HEK293 (cell line): ENCODE results near the gene BTRC.

ENCODE experiments used
- FEZF1 ChIP-seq: fragments of 450-650 bp; formaldehyde crosslinking; IDR thresholded peaks from 2 replicates; pipeline ENCODE4 v1.5.1; 2016; ENCODE audit warnings: missing biosample characterization, missing genetic modification characterization
- GLI2 ChIP-seq: fragments of 450-650 bp; formaldehyde crosslinking; IDR thresholded peaks from 2 replicates; pipeline ENCODE4; 2017; ENCODE audit warnings: missing biosample characterization, missing genetic modification characterization, low read depth, borderline replicate concordance
- GLIS1 ChIP-seq: fragments of 450-650 bp; formaldehyde crosslinking; IDR thresholded peaks from 2 replicates; pipeline ENCODE4 v1.5.1; 2016; ENCODE audit warnings: missing biosample characterization, missing genetic modification characterization
- HOXA7 ChIP-seq: sonication (generic); formaldehyde crosslinking; IDR thresholded peaks from 2 replicates; pipeline ENCODE4 v1.8.1; 2022; ENCODE audit warnings: missing genetic modification reagents, borderline replicate concordance
- KLF1 ChIP-seq: fragments of 450-650 bp; formaldehyde crosslinking; IDR thresholded peaks from 2 replicates; pipeline ENCODE4 v1.5.1; 2016; ENCODE audit warnings: missing biosample characterization, missing genetic modification characterization
- SETDB1 ChIP-seq: IDR thresholded peaks from one replicate; pipeline ENCODE4 v1.6.1; 2017; ENCODE audit warnings: mild to moderate bottlenecking, low read length, moderate library complexity, mixed read lengths; ENCODE audit not compliant: insufficient read length
- ZBTB7A ChIP-seq: fragments of 450-650 bp; formaldehyde crosslinking; IDR thresholded peaks from 2 replicates; pipeline ENCODE4 v1.5.1; 2016; ENCODE audit warnings: low read depth, missing biosample characterization, missing genetic modification characterization
- ZFP69B ChIP-seq: fragments of 450-650 bp; formaldehyde crosslinking; IDR thresholded peaks from 2 replicates; pipeline ENCODE4 v1.5.1; 2016; ENCODE audit warnings: missing biosample characterization, missing genetic modification characterization
- ZNF114 ChIP-seq: fragments of 450-650 bp; formaldehyde crosslinking; IDR thresholded peaks from 2 replicates; pipeline ENCODE4 v1.5.0; 2017; ENCODE audit warnings: missing biosample characterization, missing genetic modification characterization
- ZNF133 ChIP-seq: fragments of 450-650 bp; formaldehyde crosslinking; IDR thresholded peaks from 2 replicates; pipeline ENCODE4 v1.5.1; 2016; ENCODE audit warnings: missing biosample characterization, missing genetic modification characterization
- ZNF157 ChIP-seq: fragments of 450-650 bp; formaldehyde crosslinking; IDR thresholded peaks from 2 replicates; pipeline ENCODE4 v1.5.1; 2016; ENCODE audit warnings: missing biosample characterization, missing genetic modification characterization
- ZNF169 ChIP-seq: fragments of 450-650 bp; formaldehyde crosslinking; IDR thresholded peaks from 2 replicates; pipeline ENCODE4 v1.5.1; 2016; ENCODE audit warnings: missing biosample characterization, missing genetic modification characterization
- ZNF184 ChIP-seq: fragments of 450-650 bp; IDR thresholded peaks from 2 replicates; pipeline ENCODE4 v1.5.1; 2018; ENCODE audit warnings: missing biosample characterization, mild to moderate bottlenecking, missing genetic modification characterization
- ZNF239 ChIP-seq: fragments of 450-650 bp; formaldehyde crosslinking; IDR thresholded peaks from 2 replicates; pipeline ENCODE4 v1.5.1; 2016; ENCODE audit warnings: missing biosample characterization, missing genetic modification characterization
- ZNF350 ChIP-seq: fragments of 450-650 bp; formaldehyde crosslinking; IDR thresholded peaks from 2 replicates; pipeline ENCODE4 v1.5.0; 2017; ENCODE audit warnings: missing biosample characterization, mild to moderate bottlenecking, missing genetic modification characterization
- ZNF560 ChIP-seq: fragments of 450-650 bp; formaldehyde crosslinking; IDR thresholded peaks from 2 replicates; pipeline ENCODE4 v1.5.1; 2017; ENCODE audit warnings: missing biosample characterization, missing genetic modification characterization, borderline replicate concordance
- ZNF629 ChIP-seq: fragments of 450-650 bp; formaldehyde crosslinking; IDR thresholded peaks from 2 replicates; pipeline ENCODE4 v1.5.1; 2017; ENCODE audit warnings: missing biosample characterization, missing genetic modification characterization
- ZNF658 ChIP-seq: fragments of 450-650 bp; formaldehyde crosslinking; IDR thresholded peaks from 2 replicates; pipeline ENCODE4; 2016; ENCODE audit warnings: missing biosample characterization, missing genetic modification characterization
- ZNF768 ChIP-seq: fragments of 450-650 bp; formaldehyde crosslinking; IDR thresholded peaks from 2 replicates; pipeline ENCODE4 v1.5.1; 2018; ENCODE audit warnings: missing biosample characterization, mild to moderate bottlenecking, missing genetic modification characterization
- ZNF837 ChIP-seq: fragments of 450-650 bp; formaldehyde crosslinking; IDR thresholded peaks from 2 replicates; pipeline ENCODE4 v1.5.1; 2016; ENCODE audit warnings: missing biosample characterization, missing genetic modification characterization
- TF ChIP-seq, protein P1 (sequence below): sonication (generic); formaldehyde crosslinking; IDR thresholded peaks from 2 replicates; pipeline ENCODE4 v1.8.1; 2022; ENCODE audit warnings: mild to moderate bottlenecking, moderate library complexity, missing genetic modification reagents
- TF ChIP-seq, protein P2 (sequence below): fragments of 450-650 bp; formaldehyde crosslinking; IDR thresholded peaks from 2 replicates; pipeline ENCODE4 v1.5.1; 2016; ENCODE audit warnings: missing biosample characterization, missing genetic modification characterization
- TF ChIP-seq, protein P3 (sequence below): fragments of 450-650 bp; formaldehyde crosslinking; IDR thresholded peaks from 2 replicates; pipeline ENCODE4 v1.5.1; 2016; ENCODE audit warnings: missing biosample characterization, missing genetic modification characterization, low read depth
- TF ChIP-seq, protein P4 (sequence below): fragments of 450-650 bp; formaldehyde crosslinking; IDR thresholded peaks from 2 replicates; pipeline ENCODE4 v1.5.1; 2016; ENCODE audit warnings: missing biosample characterization, missing genetic modification characterization
- TF ChIP-seq, protein P5 (sequence below): fragments of 450-650 bp; formaldehyde crosslinking; IDR thresholded peaks from 2 replicates; pipeline ENCODE4 v1.5.1; 2016; ENCODE audit warnings: missing biosample characterization, missing genetic modification characterization
- TF ChIP-seq, protein P6 (sequence below): fragments of 450-650 bp; formaldehyde crosslinking; IDR thresholded peaks from 2 replicates; pipeline ENCODE4 v1.5.1; 2017; ENCODE audit warnings: missing biosample characterization, mild to moderate bottlenecking, missing genetic modification characterization, moderate library complexity
- TF ChIP-seq, protein P7 (sequence below): fragments of 450-650 bp; formaldehyde crosslinking; IDR thresholded peaks from 2 replicates; pipeline ENCODE4 v1.5.1; 2016; ENCODE audit warnings: missing biosample characterization, missing genetic modification characterization

BTRC gene

DNA sequence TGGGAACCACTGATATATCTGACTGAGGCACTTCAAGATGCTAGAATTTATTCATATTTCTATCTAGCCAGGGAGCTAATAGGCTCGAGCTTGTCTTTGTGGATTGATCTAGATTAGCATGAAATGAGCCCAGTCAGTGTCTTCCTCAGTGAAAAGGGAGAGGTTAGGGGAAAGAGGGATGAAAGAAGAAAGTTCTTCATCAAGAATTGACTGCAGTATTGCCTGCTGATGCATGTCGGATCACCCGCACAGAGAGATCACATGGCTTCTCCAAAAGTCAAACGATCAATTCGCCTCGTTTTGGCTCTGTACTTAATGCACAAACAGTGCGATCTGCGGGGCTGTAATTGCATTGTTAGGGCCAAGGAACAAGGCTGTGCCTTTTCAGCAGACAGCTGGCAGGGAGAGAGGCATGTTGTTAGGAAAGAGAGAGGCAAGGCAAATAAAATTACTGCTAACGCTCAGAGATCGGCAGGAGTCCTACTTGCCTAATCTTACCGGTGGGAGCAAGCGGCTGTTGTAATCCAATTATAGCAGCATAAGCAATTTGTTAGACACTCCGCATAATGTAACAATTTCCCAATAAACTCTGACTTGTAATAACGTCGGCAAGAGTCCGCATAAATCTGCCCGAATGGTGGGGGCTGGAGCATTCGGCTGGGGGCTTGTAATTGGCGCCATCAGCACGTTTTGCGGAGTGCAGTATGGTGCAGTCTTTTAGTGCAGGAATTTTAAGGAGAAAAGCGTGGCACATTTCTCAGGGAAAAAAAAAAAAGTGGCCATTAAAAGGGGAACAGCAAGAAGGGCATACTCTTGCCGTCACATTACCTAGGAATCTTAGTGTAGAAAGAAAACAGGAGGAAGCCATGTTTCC is 132.0 kb downstream of the BTRC start (continued):
- TF ChIP-seq ZNF169: no peak
- TF ChIP-seq ZNF157 (tag by site-specific recombination): no peak
- TF ChIP-seq, protein P1, sequence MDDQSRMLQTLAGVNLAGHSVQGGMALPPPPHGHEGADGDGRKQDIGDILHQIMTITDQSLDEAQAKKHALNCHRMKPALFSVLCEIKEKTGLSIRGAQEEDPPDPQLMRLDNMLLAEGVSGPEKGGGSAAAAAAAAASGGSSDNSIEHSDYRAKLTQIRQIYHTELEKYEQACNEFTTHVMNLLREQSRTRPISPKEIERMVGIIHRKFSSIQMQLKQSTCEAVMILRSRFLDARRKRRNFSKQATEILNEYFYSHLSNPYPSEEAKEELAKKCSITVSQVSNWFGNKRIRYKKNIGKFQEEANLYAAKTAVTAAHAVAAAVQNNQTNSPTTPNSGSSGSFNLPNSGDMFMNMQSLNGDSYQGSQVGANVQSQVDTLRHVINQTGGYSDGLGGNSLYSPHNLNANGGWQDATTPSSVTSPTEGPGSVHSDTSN (CRISPR knock-in tag): no peak
- no peak for TF ChIP-seq ZNF768
- TF ChIP-seq, protein P2, sequence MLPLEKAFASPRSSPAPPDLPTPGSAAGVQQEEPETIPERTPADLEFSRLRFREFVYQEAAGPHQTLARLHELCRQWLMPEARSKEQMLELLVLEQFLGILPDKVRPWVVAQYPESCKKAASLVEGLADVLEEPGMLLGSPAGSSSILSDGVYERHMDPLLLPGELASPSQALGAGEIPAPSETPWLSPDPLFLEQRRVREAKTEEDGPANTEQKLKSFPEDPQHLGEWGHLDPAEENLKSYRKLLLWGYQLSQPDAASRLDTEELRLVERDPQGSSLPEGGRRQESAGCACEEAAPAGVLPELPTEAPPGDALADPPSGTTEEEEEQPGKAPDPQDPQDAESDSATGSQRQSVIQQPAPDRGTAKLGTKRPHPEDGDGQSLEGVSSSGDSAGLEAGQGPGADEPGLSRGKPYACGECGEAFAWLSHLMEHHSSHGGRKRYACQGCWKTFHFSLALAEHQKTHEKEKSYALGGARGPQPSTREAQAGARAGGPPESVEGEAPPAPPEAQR: no peak
- TF ChIP-seq ZNF560 (tag by site-specific recombination): no peak
- no peak for TF ChIP-seq SETDB1
- no peak for TF ChIP-seq HOXA7 (CRISPR knock-in tag)
- no peak for TF ChIP-seq ZNF658 (tag by site-specific recombination)
- TF ChIP-seq, protein P3, sequence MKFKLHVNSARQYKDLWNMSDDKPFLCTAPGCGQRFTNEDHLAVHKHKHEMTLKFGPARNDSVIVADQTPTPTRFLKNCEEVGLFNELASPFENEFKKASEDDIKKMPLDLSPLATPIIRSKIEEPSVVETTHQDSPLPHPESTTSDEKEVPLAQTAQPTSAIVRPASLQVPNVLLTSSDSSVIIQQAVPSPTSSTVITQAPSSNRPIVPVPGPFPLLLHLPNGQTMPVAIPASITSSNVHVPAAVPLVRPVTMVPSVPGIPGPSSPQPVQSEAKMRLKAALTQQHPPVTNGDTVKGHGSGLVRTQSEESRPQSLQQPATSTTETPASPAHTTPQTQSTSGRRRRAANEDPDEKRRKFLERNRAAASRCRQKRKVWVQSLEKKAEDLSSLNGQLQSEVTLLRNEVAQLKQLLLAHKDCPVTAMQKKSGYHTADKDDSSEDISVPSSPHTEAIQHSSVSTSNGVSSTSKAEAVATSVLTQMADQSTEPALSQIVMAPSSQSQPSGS (tag by site-specific recombination): peak; percentile 45; the same call in 1 of the 2 replicates
- no peak for TF ChIP-seq ZNF239 (tag by site-specific recombination)
- TF ChIP-seq, protein P4, sequence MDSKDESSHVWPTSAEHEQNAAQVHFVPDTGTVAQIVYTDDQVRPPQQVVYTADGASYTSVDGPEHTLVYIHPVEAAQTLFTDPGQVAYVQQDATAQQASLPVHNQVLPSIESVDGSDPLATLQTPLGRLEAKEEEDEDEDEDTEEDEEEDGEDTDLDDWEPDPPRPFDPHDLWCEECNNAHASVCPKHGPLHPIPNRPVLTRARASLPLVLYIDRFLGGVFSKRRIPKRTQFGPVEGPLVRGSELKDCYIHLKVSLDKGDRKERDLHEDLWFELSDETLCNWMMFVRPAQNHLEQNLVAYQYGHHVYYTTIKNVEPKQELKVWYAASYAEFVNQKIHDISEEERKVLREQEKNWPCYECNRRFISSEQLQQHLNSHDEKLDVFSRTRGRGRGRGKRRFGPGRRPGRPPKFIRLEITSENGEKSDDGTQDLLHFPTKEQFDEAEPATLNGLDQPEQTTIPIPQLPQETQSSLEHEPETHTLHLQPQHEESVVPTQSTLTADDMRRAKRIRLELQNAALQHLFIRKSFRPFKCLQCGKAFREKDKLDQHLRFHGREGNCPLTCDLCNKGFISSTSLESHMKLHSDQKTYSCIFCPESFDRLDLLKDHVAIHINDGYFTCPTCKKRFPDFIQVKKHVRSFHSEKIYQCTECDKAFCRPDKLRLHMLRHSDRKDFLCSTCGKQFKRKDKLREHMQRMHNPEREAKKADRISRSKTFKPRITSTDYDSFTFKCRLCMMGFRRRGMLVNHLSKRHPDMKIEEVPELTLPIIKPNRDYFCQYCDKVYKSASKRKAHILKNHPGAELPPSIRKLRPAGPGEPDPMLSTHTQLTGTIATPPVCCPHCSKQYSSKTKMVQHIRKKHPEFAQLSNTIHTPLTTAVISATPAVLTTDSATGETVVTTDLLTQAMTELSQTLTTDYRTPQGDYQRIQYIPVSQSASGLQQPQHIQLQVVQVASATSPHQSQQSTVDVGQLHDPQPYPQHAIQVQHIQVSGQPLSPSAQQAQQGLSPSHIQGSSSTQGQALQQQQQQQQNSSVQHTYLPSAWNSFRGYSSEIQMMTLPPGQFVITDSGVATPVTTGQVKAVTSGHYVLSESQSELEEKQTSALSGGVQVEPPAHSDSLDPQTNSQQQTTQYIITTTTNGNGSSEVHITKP (tag by site-specific recombination): peak; percentile 61; the same call in 1 of the 2 replicates
- TF ChIP-seq, protein P5, sequence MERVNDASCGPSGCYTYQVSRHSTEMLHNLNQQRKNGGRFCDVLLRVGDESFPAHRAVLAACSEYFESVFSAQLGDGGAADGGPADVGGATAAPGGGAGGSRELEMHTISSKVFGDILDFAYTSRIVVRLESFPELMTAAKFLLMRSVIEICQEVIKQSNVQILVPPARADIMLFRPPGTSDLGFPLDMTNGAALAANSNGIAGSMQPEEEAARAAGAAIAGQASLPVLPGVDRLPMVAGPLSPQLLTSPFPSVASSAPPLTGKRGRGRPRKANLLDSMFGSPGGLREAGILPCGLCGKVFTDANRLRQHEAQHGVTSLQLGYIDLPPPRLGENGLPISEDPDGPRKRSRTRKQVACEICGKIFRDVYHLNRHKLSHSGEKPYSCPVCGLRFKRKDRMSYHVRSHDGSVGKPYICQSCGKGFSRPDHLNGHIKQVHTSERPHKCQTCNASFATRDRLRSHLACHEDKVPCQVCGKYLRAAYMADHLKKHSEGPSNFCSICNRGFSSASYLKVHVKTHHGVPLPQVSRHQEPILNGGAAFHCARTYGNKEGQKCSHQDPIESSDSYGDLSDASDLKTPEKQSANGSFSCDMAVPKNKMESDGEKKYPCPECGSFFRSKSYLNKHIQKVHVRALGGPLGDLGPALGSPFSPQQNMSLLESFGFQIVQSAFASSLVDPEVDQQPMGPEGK (tag by site-specific recombination): peak; percentile 93
- TF ChIP-seq, protein P6, sequence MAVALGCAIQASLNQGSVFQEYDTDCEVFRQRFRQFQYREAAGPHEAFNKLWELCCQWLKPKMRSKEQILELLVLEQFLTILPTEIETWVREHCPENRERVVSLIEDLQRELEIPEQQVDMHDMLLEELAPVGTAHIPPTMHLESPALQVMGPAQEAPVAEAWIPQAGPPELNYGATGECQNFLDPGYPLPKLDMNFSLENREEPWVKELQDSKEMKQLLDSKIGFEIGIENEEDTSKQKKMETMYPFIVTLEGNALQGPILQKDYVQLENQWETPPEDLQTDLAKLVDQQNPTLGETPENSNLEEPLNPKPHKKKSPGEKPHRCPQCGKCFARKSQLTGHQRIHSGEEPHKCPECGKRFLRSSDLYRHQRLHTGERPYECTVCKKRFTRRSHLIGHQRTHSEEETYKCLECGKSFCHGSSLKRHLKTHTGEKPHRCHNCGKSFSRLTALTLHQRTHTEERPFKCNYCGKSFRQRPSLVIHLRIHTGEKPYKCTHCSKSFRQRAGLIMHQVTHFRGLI (tag by site-specific recombination): peak; percentile 51; the same call in 1 of the 2 replicates
- TF ChIP-seq ZNF114 (tag by site-specific recombination): no peak
- TF ChIP-seq ZNF350 (tag by site-specific recombination): no peak
- TF ChIP-seq ZNF184 (tag by site-specific recombination): no peak
- TF ChIP-seq GLIS1 (tag by site-specific recombination): peak; percentile 67
- peak; percentile 93 for TF ChIP-seq GLI2 (tag by site-specific recombination)
- peak; percentile 81 for TF ChIP-seq ZNF629 (tag by site-specific recombination)
- TF ChIP-seq, protein P7, sequence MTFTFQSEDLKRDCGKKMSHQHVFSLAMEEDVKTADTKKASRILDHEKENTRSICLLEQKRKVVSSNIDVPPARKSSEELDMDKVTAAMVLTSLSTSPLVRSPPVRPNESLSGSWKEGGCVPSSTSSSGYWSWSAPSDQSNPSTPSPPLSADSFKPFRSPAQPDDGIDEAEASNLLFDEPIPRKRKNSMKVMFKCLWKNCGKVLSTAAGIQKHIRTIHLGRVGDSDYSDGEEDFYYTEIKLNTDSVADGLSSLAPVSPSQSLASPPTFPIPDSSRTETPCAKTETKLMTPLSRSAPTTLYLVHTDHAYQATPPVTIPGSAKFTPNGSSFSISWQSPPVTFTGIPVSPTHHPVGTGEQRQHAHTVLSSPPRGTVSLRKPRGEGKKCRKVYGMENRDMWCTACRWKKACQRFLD: no peak
- peak; percentile 88 for TF ChIP-seq ZFP69B (tag by site-specific recombination)
- TF ChIP-seq ZNF133 (tag by site-specific recombination): no peak
- TF ChIP-seq ZNF837: no peak
- peak; percentile 99 for TF ChIP-seq FEZF1 (tag by site-specific recombination)
- no peak for TF ChIP-seq KLF1
- no peak for TF ChIP-seq ZBTB7A (tag by site-specific recombination)
